GM06990 (cell line): ENCODE results near the gene LMOD3.

Experiments used
- DNase-seq: peaks from one replicate; pipeline ENCODE4 v3.0.0-alpha.2; 2011; ENCODE audit not compliant: insufficient read length; ENCODE audit errors: extremely low read depth
- H3K27me3 ChIP-seq: replicated peaks from 2 replicates; pipeline ENCODE4 v1.6.0; 2011; ENCODE audit warnings: low read length; ENCODE audit not compliant: control insufficient read depth, insufficient read depth
- H3K36me3 ChIP-seq: 2 replicates; pipeline ENCODE4 v1.5.1; 2011; ENCODE audit warnings: low read length; ENCODE audit not compliant: control insufficient read depth, insufficient read depth
- H3K4me3 ChIP-seq: replicated peaks from 2 replicates; pipeline ENCODE4 v1.5.1; 2011; ENCODE audit warnings: low read depth, mild to moderate bottlenecking, control low read depth, low read length
- TF ChIP-seq, protein P1 (sequence below): IDR thresholded peaks from 2 replicates; pipeline ENCODE4 v1.5.1; 2011; ENCODE audit warnings: low read length, control low read depth, mild to moderate bottlenecking, inconsistent platforms; ENCODE audit not compliant: insufficient read depth, poor library complexity, severe bottlenecking

Gene LMOD3

DNA sequence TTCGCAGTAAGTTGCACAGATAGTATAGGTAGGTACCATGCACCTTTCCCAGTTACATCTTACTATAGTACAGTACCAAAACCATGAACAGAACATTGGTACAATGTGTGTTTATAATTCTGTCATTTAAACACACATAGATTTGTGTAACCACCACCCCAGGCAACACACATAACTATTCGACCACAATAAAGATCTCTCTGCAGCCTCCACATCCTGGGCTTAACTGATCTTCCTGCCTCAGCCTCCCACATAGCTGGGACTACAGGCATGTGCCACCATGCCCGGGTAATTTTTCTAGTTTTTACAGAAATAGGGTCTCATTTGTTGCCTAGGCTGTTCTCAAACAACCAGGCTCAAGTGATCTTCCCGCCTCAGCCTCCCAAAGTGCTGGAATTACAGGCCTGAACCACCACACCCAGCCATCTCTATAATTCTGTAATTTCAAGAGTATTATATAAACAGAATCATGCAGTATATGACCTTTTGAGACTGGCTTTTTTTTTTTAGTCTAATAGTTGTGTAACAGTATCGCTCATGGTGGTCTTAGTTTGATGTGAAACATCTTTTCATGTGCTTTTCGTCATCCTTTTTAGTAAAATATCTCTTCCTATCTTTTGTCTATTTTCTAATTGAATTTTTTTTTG is 57.0 kb downstream of the LMOD3 start:
- Histone ChIP-seq H3K36me3 (peaks cover 6% of the 10 kb centered on the region), H3K4me3 (no peak overlapping the region), H3K27me3 (no peaks in the 10 kb centered on the region)
- no peak for DNase-seq
- TF ChIP-seq, protein P1, sequence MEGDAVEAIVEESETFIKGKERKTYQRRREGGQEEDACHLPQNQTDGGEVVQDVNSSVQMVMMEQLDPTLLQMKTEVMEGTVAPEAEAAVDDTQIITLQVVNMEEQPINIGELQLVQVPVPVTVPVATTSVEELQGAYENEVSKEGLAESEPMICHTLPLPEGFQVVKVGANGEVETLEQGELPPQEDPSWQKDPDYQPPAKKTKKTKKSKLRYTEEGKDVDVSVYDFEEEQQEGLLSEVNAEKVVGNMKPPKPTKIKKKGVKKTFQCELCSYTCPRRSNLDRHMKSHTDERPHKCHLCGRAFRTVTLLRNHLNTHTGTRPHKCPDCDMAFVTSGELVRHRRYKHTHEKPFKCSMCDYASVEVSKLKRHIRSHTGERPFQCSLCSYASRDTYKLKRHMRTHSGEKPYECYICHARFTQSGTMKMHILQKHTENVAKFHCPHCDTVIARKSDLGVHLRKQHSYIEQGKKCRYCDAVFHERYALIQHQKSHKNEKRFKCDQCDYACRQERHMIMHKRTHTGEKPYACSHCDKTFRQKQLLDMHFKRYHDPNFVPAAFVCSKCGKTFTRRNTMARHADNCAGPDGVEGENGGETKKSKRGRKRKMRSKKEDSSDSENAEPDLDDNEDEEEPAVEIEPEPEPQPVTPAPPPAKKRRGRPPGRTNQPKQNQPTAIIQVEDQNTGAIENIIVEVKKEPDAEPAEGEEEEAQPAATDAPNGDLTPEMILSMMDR = no peak

DNA sequence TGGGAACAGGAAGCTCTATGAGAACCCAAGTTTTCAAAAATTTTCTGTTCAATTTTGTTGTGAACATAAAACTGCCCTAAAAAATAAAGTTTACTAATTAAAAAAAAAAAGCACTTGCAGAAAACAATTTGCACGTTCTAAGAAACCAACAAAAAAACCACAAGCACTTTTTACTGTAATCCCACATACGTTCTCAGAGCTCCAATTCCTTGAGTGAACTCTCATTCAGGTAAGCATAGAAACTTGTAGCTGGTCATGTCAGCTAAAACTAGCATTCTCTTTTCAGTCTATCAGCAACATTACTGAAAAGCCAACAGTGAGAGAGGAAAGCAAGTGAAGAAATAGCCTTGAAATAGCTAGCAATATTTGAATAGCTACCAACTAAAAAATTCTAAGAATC is 58.8 kb downstream of the LMOD3 start:
- H3K36me3 ChIP-seq = peaks cover 6% of the 10 kb centered on the region
- no peak overlapping the region for H3K4me3 ChIP-seq
- no peak for DNase-seq
- TF ChIP-seq, protein P1 = no peak
- no peaks in the 10 kb centered on the region for H3K27me3 ChIP-seq

GRCh38 chr3:69059688-69060087 is 62.7 kb downstream of the LMOD3 start:
- TF ChIP-seq, protein P1 = no peak
- DNase-seq = no peak
- Histone ChIP-seq H3K36me3 (peaks cover 4% of the 10 kb centered on the region), H3K27me3 (no peaks in the 10 kb centered on the region), H3K4me3 (no peak overlapping the region)

DNA sequence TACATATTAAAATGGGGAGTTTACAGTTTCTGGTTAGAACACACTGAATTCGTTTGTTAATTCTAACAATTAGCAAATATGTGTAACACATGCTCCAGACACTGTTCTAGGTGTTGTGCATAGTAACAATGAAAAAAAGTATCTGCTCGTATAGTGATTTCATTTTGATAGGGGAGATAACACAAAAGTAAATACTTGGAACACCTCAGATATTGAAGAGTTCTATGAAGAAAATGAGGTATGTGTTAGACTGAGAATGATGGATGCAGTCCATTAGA is 63.5 kb downstream of the LMOD3 start:
- Histone ChIP-seq H3K27me3 (no peaks in the 10 kb centered on the region), H3K36me3 (peaks cover 4% of the 10 kb centered on the region), H3K4me3 (no peak overlapping the region)
- TF ChIP-seq, protein P1 = no peak
- no peak for DNase-seq

- Histone ChIP-seq H3K27me3 (no peaks in the 10 kb centered on the region), H3K4me3 (no peak overlapping the region), H3K36me3 (peaks cover 4% of the 10 kb centered on the region)
- TF ChIP-seq, protein P1 = no peak
- no peak for DNase-seq
Observed at GRCh38 chr3:69058180-69058946, 64.0 kb downstream of the LMOD3 start.
